ENCODE measurements around the gene SHE. TPM values are rescaled to one million over a fixed set of nuclear protein-coding genes. Genes with fewer than 3 reads are reported as not detected.

SHE gene
- total and polyA plus RNA-seq, 10 of the 15 experiments (the other 5 are each of a cell fraction or from before 2014, with no cell fraction given), result under 0.01 to 0.05 (median 0.03) TPM; not detected in 3

DNA sequence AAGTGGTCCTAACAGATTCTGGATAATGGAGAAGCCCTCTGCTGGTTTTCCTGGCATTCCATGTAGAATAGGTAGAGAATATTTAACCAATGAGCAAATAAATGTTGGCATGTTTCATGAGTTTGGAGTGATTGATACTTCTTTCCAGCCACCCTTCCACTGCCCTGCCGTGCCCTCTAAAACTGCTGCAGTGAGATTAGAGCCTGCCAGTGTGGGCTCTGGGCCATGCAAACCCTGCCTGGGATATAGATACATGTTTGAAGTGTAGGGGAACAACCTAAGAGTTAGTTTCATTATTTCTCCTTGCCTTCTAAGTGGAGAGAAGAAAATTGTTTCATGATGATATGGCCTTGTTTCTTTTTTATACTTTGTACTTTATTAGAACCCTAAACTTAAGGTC lies 45.8 kb upstream of the SHE start:
- ChIA-PET SMC1A (ENCODE audit: uncharacterized antibody, unreplicated experiment) (interaction anchor here (1.0 to 6.9 kb wide), 3 partner anchors 9 to 140 kb away, joined by 3 to 151 read pairs (median 4); no protein-coding TSS in a partner anchor), RAD21 (ENCODE audit: unreplicated experiment) (interaction anchor here (7.0 kb wide), 1 partner anchor 65 kb away, joined by 189 read pairs; no protein-coding TSS in a partner anchor), POLR2A (no interaction called here), CTCF (interaction anchor here (0.9 to 6.1 kb wide), 4 partner anchors 12 to 65 kb away, joined by 3 to 302 read pairs (median 4); no protein-coding TSS in a partner anchor)
- no peak for FAIRE-seq
- no peak for TF ChIP-seq USF1 (IDR thresholded peaks at IDR 0.05; ENCODE audit: borderline replicate concordance, extremely low read length, insufficient read depth, low read depth, low read length)
- no peak for TF ChIP-seq NR2C1 (IDR thresholded peaks at IDR 0.05)
- no peak for TF ChIP-seq NFIC (IDR thresholded peaks at IDR 0.05; ENCODE audit: low read depth, low read length)
- no peak for TF ChIP-seq ZNF592 (IDR thresholded peaks at IDR 0.05)
- TF ChIP-seq PML (IDR thresholded peaks at IDR 0.05; ENCODE audit: low read length), result no peak
- no peak for TF ChIP-seq BACH1 (IDR thresholded peaks at IDR 0.05; ENCODE audit: borderline replicate concordance)
- no peak for TF ChIP-seq SPI1 (IDR thresholded peaks at IDR 0.05; ENCODE audit: borderline replicate concordance, insufficient read depth, low read depth, low read length)
- no peak for TF ChIP-seq HDAC2 (IDR thresholded peaks at IDR 0.05)
- TF ChIP-seq ZZZ3 (IDR thresholded peaks at IDR 0.05; ENCODE audit: control insufficient read depth, insufficient read length, low read depth), result no peak
- TF ChIP-seq CHD2 (IDR thresholded peaks at IDR 0.05; ENCODE audit: borderline replicate concordance, low read depth, low read length), result no peak
- no peak for TF ChIP-seq CREB1 (IDR thresholded peaks at IDR 0.05; ENCODE audit: low read depth)
- no peak for TF ChIP-seq MEF2B (IDR thresholded peaks at IDR 0.05; ENCODE audit: partially characterized antibody, poor library complexity, severe bottlenecking)
- TF ChIP-seq MXI1 (IDR thresholded peaks at IDR 0.05; ENCODE audit: low read depth, low read length), result no peak
- TF ChIP-seq CHD4 (IDR thresholded peaks at IDR 0.05), result no peak
- no peak for TF ChIP-seq FOXM1 (IDR thresholded peaks at IDR 0.05; ENCODE audit: low read depth, low read length)
- TF ChIP-seq ZNF384 (IDR thresholded peaks at IDR 0.05; ENCODE audit: borderline replicate concordance, low read depth, low read length), result no peak
- no peak overlapping the region for H3K4me3 ChIP-seq
- no peak overlapping the region for H3K27ac ChIP-seq (ENCODE audit: control insufficient read depth, insufficient read depth)
- DNase-seq (ENCODE audit: low read depth, low spot score), result no peak
- intact Hi-C loops (cut with micrococcal nuclease; ENCODE audit: unreplicated experiment) (loop anchor here (5.0 kb wide), 1 partner anchor 211 kb away; no protein-coding TSS in a partner anchor), in situ Hi-C loops (cut with MboI) (no loop called here)
- peaks cover 6% of the 10 kb centered on the region; the same call in 1 of the 2 replicates for H4K20me1 ChIP-seq (ENCODE audit: control insufficient read depth, insufficient read depth)
- WGBS (ENCODE audit: insufficient coverage, insufficient replicate concordance, low lambda C conversion rate, missing lambda C conversion rate), result 8% methylated on average over 1 of the region's 1 CpG
- no peak overlapping the region for H3K9ac ChIP-seq (ENCODE audit: control insufficient read depth, insufficient read depth, low read length)
- peaks cover 26 to 31% of the 10 kb centered on the region in 2 experiments for H3K36me3 ChIP-seq (ENCODE audit: control insufficient read depth in 2 of 2, insufficient read depth in 2 of 2, low read length in 1 of 2)
- no peaks in the 10 kb centered on the region for H3K9me3 ChIP-seq (replicated peaks; ENCODE audit: control insufficient read depth, insufficient read depth, low read length)
- H3K4me2 ChIP-seq (ENCODE audit: control insufficient read depth, insufficient read depth), result no peak overlapping the region
- H3K27me3 ChIP-seq (replicated peaks in 1 of 2; ENCODE audit: control insufficient read depth in 2 of 2, insufficient read depth in 2 of 2, low read length in 1 of 2), result no peaks in the 10 kb centered on the region
- H3K79me2 ChIP-seq (ENCODE audit: control insufficient read depth, insufficient read depth, low read length), result no peaks in the 10 kb centered on the region; the same call in 1 of the 2 replicates
- H3K4me1 ChIP-seq (ENCODE audit: control insufficient read depth, insufficient read depth, low read length), result peaks cover 16% of the 10 kb centered on the region
- H2AFZ ChIP-seq (ENCODE audit: control insufficient read depth, low read depth, low read length), result no peak overlapping the region
- ATAC-seq, result peak; percentile 40; the same call in 2 of the 3 replicates
- no TSS peak for BruUV-seq (replicated peaks)

All from GM12878 (cell line).